GM10266 (cell line): ENCODE results near the gene AKTIP.
A peak's percentile ranks its signal among the peaks of the same experiment; 100 is the strongest.
"Not testable (repeated sequence)": the region's sequence is repeated elsewhere in the genome, so short reads cannot be mapped to it uniquely, and the experiment has no call there.

ENCODE experiments used
- DNase-seq: peaks from one replicate; pipeline ENCODE4 v3.0.0; 2012; ENCODE audit errors: extremely low spot score
- CTCF ChIP-seq: IDR thresholded peaks from 2 replicates; pipeline ENCODE4 v1.5.1; 2012; ENCODE audit warnings: mild to moderate bottlenecking, low read depth; ENCODE audit not compliant: control insufficient read depth, insufficient read depth; ENCODE audit errors: missing control alignments

AKTIP gene

GRCh38 chr16:53502331-53503269, at the start of gene AKTIP:
Gene AKTIP, minus strand, starts transcription at chr16:53503209. Its CDS starts 2,950 bp downstream, at chr16:53500259.
- peak; percentile 62 for DNase-seq
- no peak for TF ChIP-seq CTCF

DNA sequence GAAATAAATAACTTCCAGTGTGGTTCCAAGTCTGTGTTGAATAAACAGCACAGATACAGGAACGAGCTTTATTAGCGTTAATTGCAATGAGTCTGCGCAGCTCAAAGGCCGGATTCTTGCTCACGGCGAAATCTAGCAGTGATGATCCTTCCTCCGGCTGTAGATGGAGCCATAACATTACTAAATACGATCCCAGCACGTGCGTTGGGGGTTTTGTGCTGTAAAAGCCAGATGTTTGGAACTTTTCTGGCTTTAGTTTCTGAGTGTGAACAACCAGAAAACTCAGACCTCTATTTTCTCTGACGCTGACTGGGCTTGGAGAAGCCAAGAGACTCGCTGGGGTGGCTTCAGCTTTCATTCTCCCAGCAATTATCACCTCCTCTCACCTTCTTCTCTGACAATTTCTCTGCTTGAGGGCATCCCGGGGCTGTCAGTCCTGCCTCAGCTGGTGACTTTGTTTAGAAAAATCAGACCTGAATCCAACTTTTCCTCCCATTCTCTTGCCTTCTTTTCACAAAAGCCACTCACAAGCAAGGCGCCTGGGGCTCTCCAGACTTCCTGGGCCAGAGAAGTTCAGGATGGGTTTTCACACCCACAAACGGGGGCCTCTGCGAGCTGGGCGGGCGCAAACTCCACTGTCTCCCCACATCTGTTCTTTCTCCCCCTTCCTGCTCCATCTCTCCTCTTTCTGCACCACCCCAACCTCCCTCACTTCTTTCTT, 47.1 kb upstream of the AKTIP start:
- DNase-seq: peak; percentile 70
- TF ChIP-seq CTCF: peak; percentile 72

DNA sequence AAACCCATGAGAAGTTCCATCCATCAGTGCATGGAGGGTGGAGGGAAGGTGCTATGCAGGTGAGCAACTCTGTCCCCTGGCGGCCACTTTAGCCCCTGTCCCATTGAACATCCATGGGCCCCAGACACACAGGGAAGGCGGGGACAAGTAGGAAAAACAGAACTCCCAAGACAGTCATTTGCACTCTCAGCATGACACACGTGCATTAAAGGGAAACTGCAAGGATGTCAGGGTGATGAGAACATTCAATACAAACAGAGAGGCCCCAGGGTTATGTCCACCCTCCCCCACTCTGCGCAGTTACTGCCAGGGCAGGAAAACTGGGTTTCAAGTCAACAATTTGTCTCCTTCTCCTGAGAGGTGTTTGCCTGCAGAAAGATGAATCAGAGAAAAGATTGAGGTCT, 44.0 kb upstream of the AKTIP start:
- DNase-seq: peak; percentile 44
- TF ChIP-seq CTCF: peak; percentile 49

DNA sequence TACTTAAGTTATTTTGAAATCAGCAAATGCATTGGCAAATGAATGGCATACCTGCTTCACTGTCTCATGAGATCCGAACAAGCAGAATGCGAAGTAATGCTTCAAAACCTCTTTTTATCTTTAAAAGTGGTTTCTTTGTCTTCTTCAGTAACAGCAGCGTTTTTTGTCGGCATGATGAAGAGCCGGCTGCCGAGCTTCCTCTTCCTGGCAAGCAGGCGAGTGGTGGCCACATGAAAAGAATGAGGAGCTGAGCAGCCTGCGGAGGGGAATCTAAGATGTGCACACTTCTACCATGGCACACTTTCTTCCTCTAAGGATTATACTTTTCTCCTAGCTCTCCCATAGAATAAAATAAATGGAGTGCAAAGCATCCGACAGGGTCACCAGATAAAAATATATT, 42.4 kb upstream of the AKTIP start:
- no peak for DNase-seq
- no peak for TF ChIP-seq CTCF

DNA sequence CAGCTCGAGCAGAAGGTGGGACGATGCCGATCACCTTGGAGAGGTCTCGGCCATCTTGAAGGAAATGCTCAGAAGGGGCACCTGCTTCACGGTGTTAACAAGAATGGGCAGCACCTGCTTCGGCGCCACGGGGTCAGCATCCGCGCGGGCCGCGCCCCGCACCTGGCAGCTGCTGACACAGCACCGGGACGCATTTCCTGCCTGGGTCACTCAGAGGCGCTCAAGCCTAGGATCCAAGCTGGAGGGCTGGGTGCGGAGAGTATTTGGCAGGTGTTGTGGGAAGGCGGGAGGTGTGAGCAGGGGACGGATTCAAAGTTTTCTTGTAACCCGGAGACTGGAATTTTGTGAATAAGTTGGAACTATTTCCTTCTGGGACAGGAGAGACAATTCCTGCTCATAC, 39.3 kb upstream of the AKTIP start:
- TF ChIP-seq CTCF: no peak
- DNase-seq: no peak

- no peak for TF ChIP-seq CTCF
- no peak for DNase-seq
These were observed 38.3 kb upstream of the AKTIP start for GRCh38 chr16:53541326-53541725.

- not testable (repeated sequence) for DNase-seq
These were observed 37.0 kb upstream of the AKTIP start for GRCh38 chr16:53539759-53540718.

DNA sequence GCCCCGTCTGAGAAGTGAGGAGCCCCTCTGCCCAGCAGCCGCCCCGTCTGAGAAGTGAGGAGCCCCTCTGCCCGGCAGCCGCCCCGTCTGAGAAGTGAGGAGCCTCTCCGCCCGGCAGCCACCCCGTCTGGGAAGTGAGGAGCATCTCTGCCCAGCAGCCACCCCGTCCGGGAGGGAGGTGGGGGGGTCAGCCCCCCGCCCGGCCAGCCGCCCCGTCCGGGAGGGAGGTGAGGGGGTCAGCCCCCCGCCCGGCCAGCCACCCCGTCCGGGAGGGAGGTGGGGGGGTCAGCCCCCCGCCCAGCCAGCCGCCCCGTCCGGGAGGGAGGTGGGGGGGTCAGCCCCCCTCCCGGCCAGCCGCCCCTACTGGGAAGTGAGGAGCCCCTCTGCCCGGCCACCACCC, 36.3 kb upstream of the AKTIP start:
- not testable (repeated sequence) for DNase-seq
